Stimulated activated naive CD8-positive, alpha-beta T cell treated with anti-CD3 and anti-CD28 coated beads, Interleukin-15, Interleukin-2, amounts not matched to agents 100 U/mL and 50 U/mL, for 24 hours (primary cell): ENCODE results near the gene NDRG2.
"Not testable (repeated sequence)": the region's sequence is repeated elsewhere in the genome, so short reads cannot be mapped to it uniquely, and the experiment has no call there.

ENCODE experiments used
- ATAC-seq: fragments of 150-1000 bp; cut with Tn5 transposase; one replicate; pipeline ENCODE4 v1.10.0; 2021
- DNase-seq: peaks from one replicate; pipeline ENCODE4 v3.0.0; 2021

NDRG2 gene

GRCh38 chr14:21055432-21056117 is 30.7 kb upstream of the NDRG2 start:
- DNase-seq, result no peak
- ATAC-seq, result no peak

GRCh38 chr14:21054768-21055145 is 29.9 kb upstream of the NDRG2 start:
- DNase-seq (no peak), ATAC-seq (no peak)

- DNase-seq, result no peak
- peak; percentile 78 for ATAC-seq
Observed at GRCh38 chr14:21054123-21054767, 29.4 kb upstream of the NDRG2 start.

GRCh38 chr14:21053184-21054122 is 28.6 kb upstream of the NDRG2 start:
- DNase-seq (no peak), ATAC-seq (no peak)

- no peak for DNase-seq
- ATAC-seq, result no peak
Observed at GRCh38 chr14:21050597-21050996, 25.7 kb upstream of the NDRG2 start.

GRCh38 chr14:21049271-21049673 is 24.4 kb upstream of the NDRG2 start:
- ATAC-seq (no peak), DNase-seq (no peak)

GRCh38 chr14:21048638-21049037 is 23.8 kb upstream of the NDRG2 start:
- no peak for DNase-seq
- no peak for ATAC-seq

GRCh38 chr14:21047378-21047781 is 22.5 kb upstream of the NDRG2 start:
- DNase-seq (no peak), ATAC-seq (no peak)

GRCh38 chr14:21043974-21044618 is 19.2 kb upstream of the NDRG2 start:
- ATAC-seq (no peak), DNase-seq (no peak)

GRCh38 chr14:21043387-21043973 is 18.6 kb upstream of the NDRG2 start:
- no peak for ATAC-seq

GRCh38 chr14:21042918-21043317 is 18.1 kb upstream of the NDRG2 start:
- DNase-seq (no peak), ATAC-seq (no peak)

More at GRCh38 chr14:21043387-21043973, 18.6 kb upstream of the NDRG2 start:
- no peak for DNase-seq

- DNase-seq (no peak), ATAC-seq (no peak)
Observed at GRCh38 chr14:21041676-21042433, 17.0 kb upstream of the NDRG2 start, which contains the start of gene RNASE7. TSS of gene RNASE7 (plus strand) at chr14:21042362. CDS start at chr14:21042993, 631 bp downstream.

GRCh38 chr14:21040941-21041340 is 16.1 kb upstream of the NDRG2 start:
- DNase-seq, ATAC-seq: not testable (repeated sequence)

- no peak for DNase-seq
- no peak for ATAC-seq
Observed at GRCh38 chr14:21040370-21040925, 15.6 kb upstream of the NDRG2 start.

GRCh38 chr14:21039585-21040369 is 14.9 kb upstream of the NDRG2 start:
- ATAC-seq (peak; percentile 67), DNase-seq (no peak)

- DNase-seq (no peak), ATAC-seq (no peak)
Observed at GRCh38 chr14:21038441-21039422, 13.9 kb upstream of the NDRG2 start.

- DNase-seq (no peak), ATAC-seq (no peak)
Observed at GRCh38 chr14:21037156-21037555, 12.3 kb upstream of the NDRG2 start.

- no peak for DNase-seq
- no peak for ATAC-seq
Observed at GRCh38 chr14:21036751-21037150, 11.9 kb upstream of the NDRG2 start.

- ATAC-seq (no peak), DNase-seq (no peak)
Observed at GRCh38 chr14:21034707-21035106, 9.8 kb upstream of the NDRG2 start, which contains the start of gene RNASE13. TSS of gene RNASE13 (minus strand) at chr14:21034807. CDS start at chr14:21034288, 519 bp downstream.
